Suppressor macrophage (primary cell): ENCODE data around the gene GAPT.

Experiments
- DNase-seq, 4 experiments: peaks; one replicate each; pipeline ENCODE4 v3.0.0-alpha.2; 2020 to 2022
- total RNA-seq, 17 experiments: gene quantifications; one replicate each; lab custom pipeline; 2026; ENCODE audit warnings: mixed read lengths in 6 of 17, inconsistent platforms in 3 of 17; lab: John Stamatoyannopoulos, UW

Gene GAPT
- 0.30 to 25.6 (median 7.7) reads per million in 17 experiments for total RNA-seq

DNA sequence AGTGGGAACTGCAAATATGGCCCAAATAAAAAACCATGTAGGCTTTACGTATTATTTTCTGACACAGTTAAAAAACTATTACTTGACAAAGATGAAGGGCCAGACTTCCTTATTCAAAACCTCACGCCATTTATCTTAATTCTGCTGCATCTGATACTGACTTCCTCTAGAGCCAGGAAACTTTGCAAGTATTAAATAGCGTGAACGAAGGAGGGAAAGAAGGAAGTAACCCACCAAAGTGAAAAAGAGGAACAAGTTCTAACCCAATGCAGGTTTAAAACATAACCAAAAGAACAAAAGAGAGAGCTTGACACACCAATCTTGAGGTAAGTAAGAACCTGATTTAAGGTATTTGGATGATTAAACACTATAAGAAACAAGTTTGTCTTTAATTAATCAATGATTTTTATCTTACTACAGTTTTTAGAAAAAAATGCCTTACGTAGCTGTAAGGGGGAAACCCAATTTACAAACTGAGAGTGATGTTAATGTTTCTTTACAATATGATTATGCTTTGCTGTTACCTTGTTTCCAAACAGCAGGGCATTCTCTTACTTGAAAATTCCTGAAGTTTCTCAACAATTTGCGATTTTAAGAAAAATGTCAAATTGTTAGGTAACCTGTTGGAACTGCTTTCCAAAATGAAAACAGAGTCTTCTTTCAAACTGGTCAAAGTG lies at the start of gene GAPT:
TSS of gene GAPT (plus strand) at position 220 of the 677 bp plus-strand sequence. CDS start 3,102 bp downstream, outside the sequence.
- DNase-seq: peak; percentile 41 to 88 (median 72)

DNA sequence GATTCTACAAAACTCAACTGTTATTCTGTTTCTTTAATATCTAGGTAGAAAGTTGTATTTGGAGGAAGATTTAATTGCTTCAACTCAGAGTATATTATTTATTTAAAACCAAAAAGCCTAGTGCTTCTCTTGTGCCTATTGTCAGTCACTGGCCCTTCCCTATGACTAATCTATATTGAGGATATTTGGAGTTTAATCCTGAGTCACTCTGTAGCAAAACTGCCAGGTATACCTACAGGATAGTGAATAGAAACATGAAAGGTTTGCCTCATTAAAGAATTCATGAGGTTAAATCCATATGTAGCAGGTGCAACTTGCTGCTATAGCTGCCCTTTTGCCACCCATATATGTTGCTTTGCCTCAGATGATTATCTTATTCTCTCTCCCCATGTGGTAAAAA lies 46.4 kb upstream of the GAPT start:
- no peak for DNase-seq

DNA sequence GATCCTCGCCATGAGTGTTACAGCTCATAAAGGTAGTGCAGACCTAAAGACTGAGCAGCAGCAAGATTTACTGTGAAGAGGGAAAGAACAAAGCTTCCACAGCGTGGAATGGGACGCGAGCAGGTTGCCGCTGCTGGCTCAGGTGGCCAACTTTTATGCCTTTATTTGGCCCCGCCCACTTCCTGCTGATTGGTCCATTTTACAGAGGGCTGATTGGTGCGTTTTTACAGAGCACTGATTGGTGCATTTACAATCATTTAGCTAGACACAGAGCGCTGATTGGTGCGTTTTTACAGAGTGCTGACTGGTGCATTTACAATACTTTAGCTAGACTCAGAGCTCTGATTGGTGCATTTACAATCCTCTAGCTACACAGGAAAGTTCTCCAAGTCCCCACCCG lies 45.2 kb upstream of the GAPT start:
- no peak for DNase-seq

DNA sequence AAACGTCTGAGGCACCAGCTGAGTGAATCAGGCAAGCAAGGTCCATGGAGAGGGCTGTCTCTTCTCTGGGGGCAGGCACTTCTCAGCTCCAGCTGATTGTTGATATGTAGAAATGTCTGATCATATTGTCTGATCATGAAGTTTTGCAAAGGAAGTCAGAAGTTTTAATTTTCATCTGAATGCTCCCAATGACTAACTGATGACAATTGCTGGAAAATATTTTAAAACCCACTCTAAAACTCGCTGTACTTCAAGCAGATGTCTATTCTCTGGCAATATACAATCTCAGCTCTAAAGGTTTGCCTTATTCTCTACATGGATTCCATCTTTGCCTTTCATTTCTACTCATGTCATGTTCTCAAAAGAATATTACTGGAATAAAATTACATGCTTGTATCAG lies 44.0 kb upstream of the GAPT start:
- no peak for DNase-seq

DNA sequence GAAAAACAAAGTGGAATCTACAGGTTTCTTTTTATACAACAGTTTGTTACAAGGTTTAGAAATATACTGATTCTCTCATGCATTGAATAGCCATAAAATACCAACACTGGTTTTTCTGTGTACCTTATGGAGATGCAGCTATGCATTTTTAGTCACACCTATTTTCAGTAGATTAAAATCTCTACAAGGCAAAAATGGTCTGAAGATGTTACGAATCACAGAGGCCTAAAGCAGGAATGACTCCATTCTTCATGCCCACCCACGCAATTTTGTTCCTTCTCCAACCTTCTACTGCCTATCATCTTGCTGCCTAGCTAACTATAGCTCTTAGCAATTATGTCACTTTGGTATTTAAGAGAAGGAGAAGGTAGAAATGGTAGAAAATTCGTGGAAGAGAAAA lies 41.2 kb upstream of the GAPT start:
- peak in 3 of 4 experiments; percentile 8 to 31 (median 22) for DNase-seq

DNA sequence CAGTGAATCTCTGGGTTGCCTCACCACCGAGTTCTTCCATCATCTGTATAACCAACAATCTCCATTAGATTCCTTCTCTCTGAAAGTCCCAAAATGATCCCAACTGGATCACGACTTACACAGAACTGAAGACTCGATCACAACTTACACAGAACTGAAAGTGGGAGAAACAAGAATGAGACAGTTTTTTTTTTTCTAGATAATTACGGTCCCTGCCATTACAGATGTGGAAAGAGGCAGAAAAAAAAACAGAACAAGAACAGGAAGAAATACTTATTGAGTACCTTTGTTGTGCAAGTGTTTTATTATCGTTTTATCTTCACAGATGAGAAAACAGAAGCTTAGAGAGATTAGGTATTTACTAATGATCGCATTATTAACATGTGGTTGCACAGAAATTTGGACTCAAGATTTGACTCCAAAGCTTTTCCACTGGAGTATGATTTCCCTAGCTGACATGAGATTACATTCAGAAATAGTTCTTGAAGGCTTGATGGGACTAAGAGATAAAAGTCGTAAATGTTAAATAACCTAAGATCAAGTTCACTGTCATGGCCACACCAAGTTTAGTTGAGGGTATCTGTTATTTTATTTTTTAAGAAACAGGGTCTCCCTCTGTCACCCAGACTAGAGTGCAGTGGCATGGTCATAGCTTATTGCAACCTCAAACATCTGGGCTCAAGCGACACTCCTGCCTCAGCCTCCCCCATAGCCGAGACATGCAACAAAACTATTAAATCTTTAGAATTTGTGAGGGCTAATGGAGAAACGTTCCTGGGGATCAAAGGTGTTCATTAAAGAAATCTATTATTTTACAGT lies 40.2 kb upstream of the GAPT start:
- DNase-seq: peak in 1 of 4 experiments; percentile 6

DNA sequence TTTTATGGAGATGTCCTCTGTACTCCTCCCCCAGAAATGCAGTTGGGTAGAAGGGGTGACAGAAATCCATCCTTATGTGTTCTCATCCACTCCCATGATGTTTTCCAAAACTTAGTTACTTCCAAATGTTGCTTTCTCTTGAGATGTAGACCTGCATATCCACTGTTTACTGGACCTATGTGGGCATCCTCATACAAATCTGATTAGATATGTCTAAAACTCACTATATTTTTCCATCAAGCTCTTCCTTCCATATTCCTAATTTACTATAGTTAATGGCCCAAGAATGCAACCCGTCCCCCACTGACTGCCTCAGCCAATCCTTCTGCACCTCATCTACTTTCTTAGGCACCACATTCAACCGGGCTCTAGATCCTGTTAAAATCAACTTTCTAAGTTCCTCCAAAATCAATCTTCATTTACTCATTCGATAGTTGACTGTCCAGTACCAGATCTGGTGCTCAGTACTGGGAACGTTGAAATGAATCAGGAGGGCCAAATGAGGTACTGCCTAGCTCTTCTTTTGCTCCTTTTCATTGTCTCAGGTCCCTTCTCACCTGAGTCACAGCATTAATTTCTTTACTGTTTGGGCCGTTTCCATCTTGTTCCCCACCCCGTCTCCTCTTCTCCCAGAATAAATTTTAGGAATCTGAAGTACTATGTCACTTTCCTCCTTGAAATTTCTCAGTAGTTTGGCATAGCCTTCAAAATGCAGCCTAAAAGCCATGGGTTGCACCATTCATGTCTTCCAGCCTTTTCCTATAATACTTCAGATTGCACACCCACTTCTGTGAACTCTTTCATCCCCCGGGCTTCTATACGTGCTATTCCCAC lies 39.3 kb upstream of the GAPT start:
- DNase-seq: no peak

DNA sequence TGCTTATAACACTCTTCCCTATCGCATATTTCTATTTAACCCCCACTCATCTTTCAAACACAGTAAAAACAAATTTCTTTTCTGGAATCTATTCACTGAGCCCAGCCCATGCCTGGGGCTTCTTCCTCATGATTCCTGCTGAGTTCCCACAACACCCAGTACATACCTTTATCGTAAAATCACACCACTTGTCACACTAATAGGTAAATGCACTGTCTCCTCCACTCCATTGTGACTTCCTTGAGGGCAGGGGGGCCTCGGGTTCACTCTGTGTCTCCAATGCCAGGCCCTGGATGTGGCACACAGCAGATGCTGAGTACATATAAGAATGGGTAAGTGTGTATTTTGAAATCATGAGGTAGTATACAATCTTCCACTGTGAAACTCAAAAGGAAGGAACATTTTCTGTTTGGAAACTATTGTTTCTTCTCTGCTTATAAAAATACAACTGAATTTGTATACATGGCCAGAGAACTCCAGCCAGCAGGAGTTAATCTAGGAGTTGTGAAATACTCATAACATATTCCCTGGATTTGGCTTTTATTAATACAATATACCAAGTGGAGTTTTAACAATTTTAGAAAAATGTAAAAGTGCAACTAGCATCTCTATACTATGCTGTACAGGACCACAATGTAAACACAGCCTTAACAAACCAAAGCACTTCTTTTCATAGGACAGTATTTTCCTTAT lies 38.5 kb upstream of the GAPT start:
- DNase-seq: no peak

DNA sequence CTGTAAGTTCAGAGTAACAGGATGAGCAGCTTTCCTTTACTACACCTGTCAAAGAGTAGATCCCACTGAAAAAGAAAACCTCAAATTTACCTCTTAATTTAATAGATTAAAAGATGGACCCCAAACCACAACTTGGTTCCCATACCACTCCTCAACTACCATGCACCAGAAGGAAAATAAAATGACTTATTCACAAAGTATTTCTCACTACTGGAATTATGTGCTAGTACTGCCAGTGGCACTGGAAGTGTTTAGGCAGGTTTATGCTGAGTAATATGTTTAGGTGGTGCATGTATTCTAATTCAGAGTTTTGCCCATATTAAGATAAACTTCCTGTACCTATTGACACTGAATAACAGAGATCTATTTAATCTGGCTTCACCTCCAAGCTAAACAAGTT lies 37.9 kb upstream of the GAPT start:
- no peak for DNase-seq

DNA sequence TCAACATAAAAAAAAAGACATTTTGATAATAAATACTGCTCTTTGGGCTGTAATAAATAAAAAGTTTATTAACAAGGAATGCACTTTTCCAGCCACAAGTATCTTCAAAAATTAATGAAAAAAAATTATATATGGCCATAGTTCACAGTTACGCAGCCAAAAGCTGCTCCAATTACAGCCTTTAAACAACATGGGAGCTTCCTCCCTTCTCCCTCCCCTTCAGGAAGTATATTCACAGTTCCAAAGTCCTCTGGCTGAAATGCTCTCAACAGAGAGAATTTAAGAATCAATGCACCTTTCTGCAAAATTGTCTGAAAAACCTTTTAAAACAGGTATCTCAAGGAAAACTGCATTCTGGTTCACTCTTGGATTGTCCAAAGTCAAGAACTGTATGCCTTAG lies 37.2 kb upstream of the GAPT start:
- DNase-seq: no peak

DNA sequence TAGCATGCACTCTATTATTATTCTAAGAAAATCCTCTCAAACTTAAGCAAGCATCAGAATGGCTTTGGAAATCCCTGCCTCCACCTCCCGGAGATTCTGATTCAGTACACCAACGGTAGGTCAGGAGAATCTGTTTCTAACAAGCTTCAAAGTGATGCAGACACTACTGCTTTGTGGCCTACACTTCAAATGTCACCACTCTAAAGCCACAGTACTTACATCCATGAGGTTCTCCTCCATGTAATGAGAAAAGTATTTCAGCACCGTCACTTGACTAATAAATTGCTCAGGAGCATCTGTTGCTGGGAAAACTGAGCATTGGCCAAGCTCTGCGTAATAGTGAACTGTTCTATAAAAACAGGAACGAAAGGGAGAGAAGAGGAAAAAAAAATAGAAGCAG lies 36.2 kb upstream of the GAPT start:
- DNase-seq: no peak

DNA sequence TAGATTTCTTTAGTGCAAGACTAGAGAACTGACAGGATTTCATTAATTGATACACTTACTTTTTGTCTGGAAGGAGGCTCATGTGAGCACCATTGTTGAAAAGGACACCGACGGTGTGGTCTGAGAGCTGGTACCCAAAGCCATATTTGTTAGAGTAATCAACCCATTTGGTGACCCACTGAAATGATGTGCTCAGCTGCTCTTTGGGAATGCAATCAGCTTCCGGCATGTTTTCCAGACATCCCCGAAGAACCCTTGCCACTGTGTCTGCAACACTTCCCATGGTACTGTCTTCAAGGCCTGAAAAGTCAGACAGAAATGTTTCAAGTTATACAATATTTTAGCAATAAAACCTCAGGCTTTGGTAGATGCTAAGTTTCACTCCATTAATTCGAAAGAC lies 35.8 kb upstream of the GAPT start:
- no peak for DNase-seq

DNA sequence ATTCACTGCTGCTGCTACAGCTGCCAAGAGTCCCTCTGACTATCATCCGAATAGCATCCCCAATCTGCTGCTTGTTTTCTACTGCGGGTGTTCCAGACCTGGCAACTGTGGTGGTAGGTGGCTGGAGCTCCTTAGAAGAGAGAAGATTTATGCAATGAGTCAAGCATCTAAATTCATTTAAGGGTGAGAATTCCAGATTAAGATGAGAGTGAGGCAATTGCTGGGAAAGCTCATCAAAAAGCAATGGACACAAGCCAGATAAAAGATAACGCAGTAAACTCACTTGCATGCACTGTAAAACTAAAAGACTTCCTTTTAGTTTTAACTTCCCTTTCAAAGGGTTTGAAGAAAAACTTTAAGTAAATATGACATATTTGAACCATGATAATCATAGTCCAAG lies 35.2 kb upstream of the GAPT start:
- no peak for DNase-seq

DNA sequence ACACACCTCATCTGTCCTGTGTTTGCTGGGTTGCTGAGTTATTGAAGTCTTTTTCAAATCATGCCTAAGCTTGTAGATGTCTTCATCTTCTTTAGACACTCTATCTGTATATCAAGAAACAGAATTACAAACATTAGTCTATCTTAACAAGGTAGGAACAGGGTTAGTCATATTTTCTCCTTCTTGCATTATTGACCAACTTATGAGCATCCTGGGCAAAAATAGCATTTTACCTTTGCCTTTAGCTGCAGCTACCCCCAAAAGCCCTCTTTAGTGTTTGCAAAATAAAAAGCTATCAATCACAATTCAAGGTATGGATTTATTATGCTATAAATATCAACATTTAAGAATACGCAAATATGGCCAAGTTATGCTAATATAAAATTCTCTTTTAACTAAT lies 34.7 kb upstream of the GAPT start:
- DNase-seq: no peak

DNA sequence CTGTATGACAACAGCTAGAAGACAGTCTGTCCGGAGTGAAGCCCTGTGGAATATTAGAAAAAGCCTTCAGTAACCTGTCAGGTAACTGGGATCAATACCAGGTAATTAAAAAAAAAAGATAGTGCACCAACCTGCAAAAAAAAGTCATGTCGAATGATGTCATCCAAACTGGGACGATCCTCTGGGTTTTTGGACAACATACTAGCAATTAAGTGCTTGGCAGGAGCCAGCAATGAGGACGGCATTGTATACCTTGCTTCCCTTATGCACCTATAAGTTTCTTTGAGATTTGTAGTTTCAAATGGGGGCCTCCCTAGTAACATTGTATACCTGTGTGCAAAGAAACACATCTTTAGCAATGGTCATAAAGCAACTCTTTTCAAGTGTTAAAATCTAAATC lies 34.2 kb upstream of the GAPT start:
- no peak for DNase-seq

DNA sequence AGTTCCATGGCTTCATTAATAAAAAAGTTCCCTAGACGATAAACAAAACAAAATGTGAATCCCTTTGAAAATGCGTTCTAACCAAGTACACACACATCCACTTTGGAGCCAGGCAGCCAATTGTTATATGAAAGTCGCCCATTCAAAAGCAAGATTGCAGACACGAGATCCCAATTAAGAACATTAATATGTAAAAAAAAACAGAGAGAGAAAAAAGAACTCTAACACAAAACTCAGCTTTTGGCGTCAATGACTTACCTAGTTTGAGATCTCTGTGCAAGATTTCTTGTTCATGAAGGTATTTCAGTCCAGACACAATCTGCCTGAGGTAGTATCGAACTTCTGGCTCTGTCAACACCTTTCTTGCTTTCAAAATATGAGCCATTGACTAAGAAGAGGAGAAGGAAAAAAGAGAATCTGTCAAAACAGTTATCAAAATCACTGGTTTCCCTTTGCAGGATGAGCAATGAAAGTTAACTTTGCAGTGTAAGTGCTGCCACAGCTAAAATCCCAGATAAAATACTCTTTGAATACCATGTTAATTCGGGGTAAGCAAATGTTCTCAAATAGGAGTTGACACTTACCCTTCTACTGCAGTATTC lies 33.0 kb upstream of the GAPT start:
- no peak for DNase-seq

DNA sequence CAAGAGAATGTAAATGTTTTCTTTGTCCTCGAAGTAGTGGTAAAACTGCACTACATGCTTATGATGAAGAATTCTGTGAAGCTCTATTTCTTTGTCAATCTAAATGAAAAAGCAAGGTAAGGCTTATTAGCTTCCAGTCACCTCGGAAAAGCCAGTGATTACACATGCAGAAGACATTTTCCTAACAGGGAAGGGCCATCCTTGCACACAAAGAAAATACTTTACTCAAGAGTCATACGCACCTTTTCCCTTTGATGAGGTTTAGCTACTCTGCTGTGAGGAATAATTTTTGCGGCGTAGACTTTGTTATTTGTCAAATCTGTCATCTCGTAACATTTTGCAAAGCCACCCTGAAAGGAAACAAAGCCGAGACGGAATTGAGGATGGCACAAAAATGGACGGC lies 32.5 kb upstream of the GAPT start:
- DNase-seq: no peak

DNA sequence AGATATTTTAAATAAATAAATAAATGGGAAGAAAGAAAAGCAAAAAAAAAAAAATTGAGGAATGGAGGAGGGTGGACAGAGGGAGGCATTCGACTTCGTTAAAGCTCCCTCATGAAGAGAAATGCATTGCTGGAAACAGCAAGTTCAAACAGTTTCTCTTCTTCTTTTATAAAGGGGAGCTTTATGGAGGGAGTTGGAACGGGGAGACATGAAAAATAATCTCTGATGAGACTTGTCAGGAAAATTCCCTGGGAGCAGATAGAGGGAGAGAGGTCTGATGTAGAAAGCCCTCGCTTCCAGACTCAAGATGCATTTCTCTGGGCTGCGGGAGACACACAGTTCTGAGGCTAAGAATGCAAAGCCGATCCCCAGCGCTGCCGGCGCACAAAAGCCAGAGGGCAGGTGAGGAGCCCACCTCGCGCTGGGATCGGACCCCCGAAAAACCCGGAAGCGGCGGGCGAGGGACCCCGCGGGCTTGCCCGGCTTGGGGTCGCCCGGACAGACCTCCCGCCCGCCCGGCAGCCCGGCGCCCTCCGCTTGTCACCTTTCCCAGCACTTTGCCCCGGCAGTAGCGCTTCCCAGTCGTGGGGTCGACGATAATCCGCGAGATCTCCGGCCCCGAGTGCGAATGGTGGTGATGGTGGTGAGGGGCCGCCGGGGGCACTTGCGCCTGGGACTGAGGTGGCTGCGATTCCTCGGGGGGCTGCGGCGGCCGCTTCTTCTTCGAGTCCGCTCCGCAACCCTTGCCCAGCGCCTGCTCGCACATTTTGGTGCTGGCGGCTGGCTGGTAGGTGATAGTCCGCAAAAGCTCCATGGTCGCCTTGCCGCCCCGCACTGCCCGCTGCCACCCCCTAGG lies 31.9 kb upstream of the GAPT start:
- DNase-seq: peak in 2 of 4 experiments; percentile 28 to 51

DNA sequence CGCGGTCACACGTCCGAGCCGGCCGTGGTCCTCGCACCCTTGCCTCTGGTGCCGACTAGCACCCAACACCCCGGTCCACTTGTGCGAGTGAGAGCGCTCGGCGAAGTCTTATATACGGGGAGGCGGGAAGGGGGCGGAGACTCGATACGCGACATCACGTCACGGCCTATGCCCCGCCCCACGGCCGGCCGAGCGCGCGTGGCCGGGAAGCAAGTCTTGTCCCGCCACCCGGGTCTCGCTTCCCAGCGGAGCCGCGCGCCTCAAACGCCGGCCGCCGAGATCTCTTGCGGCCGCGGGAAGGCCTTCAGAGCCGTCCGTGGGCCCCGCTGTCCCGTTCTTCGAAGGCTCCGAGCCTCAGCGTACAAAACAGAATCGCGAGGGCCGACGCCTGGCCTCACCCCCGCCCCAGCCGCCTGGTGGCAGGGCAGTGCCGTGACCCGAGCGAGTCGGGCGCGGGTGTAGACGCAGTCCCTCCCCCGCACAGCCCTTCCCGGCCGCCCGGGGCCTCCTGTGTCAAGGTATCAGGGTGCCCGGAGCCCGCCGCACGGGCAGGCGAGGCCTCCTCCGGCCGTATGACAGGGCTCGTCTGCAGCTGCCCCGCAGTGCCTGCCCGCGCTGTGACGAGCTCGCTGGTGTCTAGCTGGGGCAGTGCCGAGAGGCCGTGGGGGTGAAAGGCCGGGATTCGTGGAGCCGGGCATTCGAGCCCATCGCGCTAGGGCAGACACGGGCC lies 31.1 kb upstream of the GAPT start, which contains the start of gene PLK2:
TSS of gene PLK2 (minus strand) at position 85 of the 730 bp plus-strand sequence. CDS start 127 bp downstream, outside the sequence.
- peak; percentile 93 to 98 (median 96) for DNase-seq

DNA sequence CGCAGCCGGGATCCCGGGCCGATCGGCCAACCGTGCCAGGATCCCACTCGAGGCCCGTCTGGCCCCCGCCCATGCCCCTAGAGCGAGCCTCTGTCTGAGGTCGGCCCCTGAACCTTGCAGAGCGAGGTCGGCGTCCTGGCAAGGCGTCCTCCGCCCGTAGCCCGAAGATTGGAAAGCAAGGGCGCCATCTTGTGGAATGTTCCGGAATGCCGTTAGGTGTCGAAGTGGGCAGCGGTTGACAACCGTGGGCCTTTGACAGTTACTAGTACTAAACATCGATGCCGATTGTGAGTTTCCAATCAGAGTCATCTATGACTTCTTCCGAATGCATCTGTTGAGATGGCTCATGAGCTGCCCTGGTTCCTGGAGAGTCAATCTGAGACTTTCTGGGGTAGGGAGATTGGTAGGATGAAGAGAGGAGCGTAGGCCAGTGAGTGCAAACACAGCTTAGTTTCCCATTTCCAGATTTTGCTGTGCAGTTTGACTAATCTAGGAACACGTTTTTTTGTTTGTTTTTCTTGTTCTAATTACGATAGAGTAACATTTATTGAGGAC lies 30.4 kb upstream of the GAPT start:
- peak; percentile 93 to 97 (median 94) for DNase-seq
